WI38 (cell line): ENCODE results near the gene CTRB1.

ENCODE experiments used
- H3K4me3 ChIP-seq: 2 replicates; pipeline ENCODE4 v1.5.1; 2011; ENCODE audit warnings: low read depth, mild to moderate bottlenecking, control low read depth, low read length
- TF ChIP-seq, protein P1 (sequence below): IDR thresholded peaks from 2 replicates; pipeline ENCODE4 v1.5.1; 2012; ENCODE audit warnings: low read depth, mild to moderate bottlenecking, control low read depth, low read length

Gene CTRB1

DNA sequence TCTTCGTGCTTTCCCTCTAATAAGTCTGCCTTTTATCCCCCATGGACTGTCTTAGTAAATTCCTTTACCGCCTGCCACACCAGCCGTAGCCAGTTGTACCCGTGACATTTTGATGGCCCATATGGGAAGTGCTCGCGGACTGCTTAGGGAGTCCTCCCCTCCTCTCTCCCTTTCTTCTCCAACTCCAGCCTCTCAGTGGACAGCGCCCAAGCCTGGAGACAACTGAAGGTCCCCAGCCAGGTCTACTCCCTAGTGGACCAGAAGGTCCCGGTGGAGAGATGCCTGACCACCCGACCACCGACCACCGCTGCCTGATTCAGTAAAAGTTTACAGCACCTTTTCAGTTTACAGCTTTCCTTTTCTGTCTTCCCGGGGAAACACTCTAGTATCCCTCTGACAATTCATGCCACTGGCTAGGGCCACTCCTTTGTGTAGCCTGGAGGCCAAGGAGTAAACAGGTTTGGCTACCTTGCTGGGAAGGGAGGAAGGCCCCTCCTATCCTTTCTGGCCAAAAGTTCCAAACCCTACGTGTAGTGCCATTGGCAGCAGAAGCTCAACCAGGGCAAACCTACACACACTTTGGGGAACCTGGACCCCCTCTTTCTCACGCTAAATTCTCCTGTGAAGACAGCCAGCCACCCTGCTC lies 29.8 kb upstream of the CTRB1 start:
- no peak overlapping the region for H3K4me3 ChIP-seq
- TF ChIP-seq, protein P1, sequence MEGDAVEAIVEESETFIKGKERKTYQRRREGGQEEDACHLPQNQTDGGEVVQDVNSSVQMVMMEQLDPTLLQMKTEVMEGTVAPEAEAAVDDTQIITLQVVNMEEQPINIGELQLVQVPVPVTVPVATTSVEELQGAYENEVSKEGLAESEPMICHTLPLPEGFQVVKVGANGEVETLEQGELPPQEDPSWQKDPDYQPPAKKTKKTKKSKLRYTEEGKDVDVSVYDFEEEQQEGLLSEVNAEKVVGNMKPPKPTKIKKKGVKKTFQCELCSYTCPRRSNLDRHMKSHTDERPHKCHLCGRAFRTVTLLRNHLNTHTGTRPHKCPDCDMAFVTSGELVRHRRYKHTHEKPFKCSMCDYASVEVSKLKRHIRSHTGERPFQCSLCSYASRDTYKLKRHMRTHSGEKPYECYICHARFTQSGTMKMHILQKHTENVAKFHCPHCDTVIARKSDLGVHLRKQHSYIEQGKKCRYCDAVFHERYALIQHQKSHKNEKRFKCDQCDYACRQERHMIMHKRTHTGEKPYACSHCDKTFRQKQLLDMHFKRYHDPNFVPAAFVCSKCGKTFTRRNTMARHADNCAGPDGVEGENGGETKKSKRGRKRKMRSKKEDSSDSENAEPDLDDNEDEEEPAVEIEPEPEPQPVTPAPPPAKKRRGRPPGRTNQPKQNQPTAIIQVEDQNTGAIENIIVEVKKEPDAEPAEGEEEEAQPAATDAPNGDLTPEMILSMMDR, result no peak

DNA sequence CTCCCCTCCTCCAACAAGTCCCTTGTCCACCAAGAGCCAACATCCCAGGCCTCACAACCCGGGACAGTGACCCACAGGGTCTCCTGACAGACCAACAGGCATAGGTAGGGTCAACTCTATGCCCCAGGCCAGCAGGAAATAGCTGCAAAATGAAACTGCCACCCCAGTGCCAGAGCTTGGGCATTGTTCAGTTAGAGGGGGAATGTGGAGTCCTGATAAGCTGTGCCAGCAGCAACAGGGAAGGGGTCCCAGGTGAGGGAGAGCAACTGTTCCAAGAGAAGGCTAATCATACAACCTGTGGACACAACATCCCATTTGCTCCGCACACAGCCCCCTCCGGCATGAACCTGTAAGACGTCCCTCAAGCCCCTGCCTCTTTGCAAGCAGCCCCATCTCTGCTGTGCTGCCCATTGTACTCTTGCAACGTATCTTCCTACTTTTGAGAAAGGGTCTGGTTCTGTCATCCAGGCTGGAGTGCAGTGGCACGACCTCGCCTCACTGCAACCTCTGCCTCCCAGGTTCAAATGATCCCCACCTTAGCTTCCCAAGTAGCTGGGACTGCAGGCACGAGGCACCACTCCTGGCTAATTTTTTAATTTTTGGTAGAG lies 29.0 kb upstream of the CTRB1 start:
- no peak overlapping the region for H3K4me3 ChIP-seq

DNA sequence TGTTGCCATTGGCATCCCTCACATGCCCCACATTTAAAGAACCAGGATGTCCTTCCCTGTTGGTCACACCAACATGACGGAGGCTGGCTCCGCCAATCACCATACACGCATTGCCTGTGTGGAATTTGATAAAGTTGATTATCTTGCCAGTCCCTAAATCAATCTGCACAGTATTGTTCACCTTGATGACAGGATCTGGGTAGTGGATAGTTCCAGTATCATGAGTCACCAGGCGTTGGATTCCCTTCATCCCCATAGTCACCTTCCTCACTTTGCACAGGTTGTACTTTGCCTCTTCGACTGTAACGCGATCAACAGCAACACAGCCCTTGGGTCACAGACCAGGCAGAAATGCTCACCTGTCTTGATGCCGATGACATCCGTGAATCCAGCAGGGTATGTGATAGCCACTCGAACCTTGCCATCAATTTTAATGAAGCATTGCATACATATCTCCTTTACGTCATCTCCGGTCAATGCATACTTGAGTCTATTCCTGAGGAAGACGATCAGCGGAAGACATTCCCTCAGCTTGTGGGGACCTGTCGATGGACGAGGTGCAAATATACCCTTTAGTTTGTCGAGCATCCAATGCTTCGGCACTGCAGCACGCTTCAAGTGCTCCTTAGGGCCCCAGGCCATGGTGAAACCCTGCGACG lies 26.1 kb upstream of the CTRB1 start:
- H3K4me3 ChIP-seq, result no peak overlapping the region
- TF ChIP-seq, protein P1, result no peak

More for the DNA sequence above, 29.0 kb upstream of the CTRB1 start:
- TF ChIP-seq, protein P1, result no peak

DNA sequence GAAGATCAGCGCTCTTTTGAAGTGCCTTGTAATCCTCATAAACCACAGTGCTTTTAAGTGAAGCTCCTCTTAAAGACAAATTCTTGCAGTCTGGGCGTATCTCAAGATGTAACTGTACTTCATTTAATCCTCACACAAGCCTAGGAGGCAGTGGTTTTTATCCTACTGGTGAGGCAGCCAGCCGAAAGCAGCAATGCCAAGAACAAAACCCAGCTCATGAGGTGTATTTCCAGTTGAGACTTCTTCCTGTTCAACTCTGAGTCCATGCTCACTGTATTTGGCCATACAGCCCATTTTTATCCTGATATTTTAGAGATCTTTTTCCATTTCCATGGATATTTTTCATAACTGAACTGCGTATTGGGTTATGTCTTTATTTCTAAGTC lies 25.5 kb upstream of the CTRB1 start:
- TF ChIP-seq, protein P1, result no peak
- H3K4me3 ChIP-seq, result no peak overlapping the region

DNA sequence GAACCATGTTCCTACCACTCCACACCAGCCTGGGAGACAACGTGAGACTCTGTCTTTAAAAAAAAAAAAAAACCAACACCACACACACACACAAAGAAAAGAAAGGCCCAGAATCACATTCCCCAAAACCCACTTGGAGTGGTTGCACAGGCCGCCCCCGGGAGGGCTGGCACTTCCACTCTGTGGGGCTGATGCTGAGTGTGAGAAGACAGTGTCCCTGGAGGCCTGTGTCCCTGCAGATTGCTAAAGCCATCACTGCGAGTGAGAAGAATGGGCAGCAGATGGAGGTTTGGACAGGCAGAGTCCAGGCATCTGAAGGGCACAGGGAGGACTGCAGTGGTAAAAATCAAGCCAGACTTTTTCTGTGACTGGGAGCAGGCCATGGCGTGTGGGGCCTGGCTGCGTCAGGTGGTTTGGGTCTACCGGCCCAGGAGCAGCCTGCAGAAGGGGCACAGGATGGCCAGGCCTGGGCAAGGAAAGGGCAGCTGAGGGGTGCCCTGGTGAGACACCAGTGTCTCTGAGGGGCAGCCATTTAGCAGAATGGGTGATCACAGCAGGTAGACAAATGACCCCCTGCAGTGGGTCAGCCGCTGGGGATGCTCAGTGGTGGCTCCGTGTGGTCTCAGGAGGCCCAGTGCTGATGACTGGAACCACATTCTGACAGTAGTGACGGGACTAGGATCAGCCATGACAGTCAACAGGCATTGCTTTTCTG lies 24.9 kb upstream of the CTRB1 start:
- TF ChIP-seq, protein P1, result no peak
- no peak overlapping the region for H3K4me3 ChIP-seq

DNA sequence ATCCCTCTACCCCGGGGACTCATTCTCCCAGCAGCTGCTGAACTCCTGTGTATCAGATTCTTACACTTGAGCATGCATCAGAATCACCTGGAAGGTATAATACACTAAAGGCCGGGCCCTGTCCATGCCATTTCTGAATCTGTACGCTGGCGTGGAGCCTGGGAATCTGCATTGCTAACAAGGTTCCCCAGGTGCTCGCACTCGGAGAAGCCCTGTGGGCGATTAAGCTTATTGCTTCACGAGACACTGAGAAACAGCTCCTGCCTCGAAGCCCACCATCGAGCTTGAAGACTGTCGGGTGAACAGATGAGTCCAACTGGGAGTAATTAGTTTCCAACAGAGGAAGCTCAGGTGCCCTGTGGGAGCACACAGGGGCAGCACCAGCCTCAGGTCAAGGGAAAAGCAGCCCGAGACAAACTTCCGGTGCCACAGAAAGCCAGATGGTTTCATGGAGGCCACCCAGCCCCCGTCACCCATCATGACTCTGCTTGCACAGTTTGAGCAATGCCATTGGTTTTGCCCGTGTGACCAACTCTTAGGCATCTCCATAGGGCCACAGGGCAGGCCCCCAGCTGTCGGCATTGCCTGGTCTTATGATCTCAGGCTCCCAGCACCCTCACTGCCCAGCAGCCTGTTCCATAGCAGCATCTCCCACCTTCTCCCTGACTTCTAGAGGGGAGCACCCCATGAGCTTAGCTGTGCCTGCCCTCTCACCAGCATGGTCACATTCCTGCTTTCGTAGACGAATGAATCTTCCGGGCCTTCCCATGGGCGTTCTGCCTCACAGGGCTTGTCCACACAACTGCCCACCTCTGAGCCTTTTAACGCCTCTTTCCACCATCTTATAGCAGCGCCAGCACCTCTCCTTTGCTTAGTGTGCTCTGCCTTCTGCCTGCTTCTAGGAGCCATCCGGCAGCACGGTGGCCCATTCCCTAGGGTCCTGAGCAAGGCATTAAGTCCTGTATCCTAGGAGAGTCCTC lies 22.7 kb upstream of the CTRB1 start:
- TF ChIP-seq, protein P1, result no peak
- no peak overlapping the region for H3K4me3 ChIP-seq
